A673 (cell line): ENCODE measurements around the gene GNG12. TPM values are rescaled to one million over a fixed set of nuclear protein-coding genes. Genes with fewer than 3 reads are reported as not detected.

Experiments used
- BruUV-seq: library from RNA; stranded (reverse); fragments of 400-500 nt; replicated peaks from 2 replicates; lab custom pipeline; 2021; lab: Mats Ljungman, UMichigan
- CTCF ChIA-PET: fragments of 300-600 bp; sonication (Branson Sonifier 250); formaldehyde crosslinking; loops from one replicate; lab custom pipeline; 2022; ENCODE audit warnings: antibody characterized with exemption; lab: Charles Lee
- POLR2A ChIA-PET: fragments of 300-600 bp; sonication (Branson Sonifier 250); formaldehyde crosslinking; loops from one replicate; lab custom pipeline; 2022; ENCODE audit warnings: antibody characterized with exemption; ENCODE audit not compliant: low non-redundant PET; lab: Charles Lee
- DNase-seq: peaks from one replicate; pipeline ENCODE4 v3.0.0-alpha.2; 2015; ENCODE audit warnings: low spot score
- H3K27ac ChIP-seq: fragments of 200-600 bp; sonication (generic); 2 replicates; pipeline ENCODE4 v1.5.1; 2016; ENCODE audit warnings: mixed run types, low read depth, mild to moderate bottlenecking, mixed read lengths, antibody characterized with exemption, low read length; ENCODE audit not compliant: poor library complexity, severe bottlenecking
- H3K27me3 ChIP-seq: fragments of 200-600 bp; sonication (generic); replicated peaks from 2 replicates; pipeline ENCODE4 v1.6.1; 2017; ENCODE audit warnings: mixed run types, low read depth, mild to moderate bottlenecking, mixed read lengths, antibody characterized with exemption, low read length; ENCODE audit not compliant: insufficient read depth, poor library complexity
- H3K36me3 ChIP-seq: fragments of 200-600 bp; sonication (generic); 2 replicates; pipeline ENCODE4 v1.6.1; 2016; ENCODE audit warnings: mixed run types, mild to moderate bottlenecking, mixed read lengths, antibody characterized with exemption, low read length; ENCODE audit not compliant: insufficient read depth, poor library complexity, severe bottlenecking
- H3K4me1 ChIP-seq: fragments of 200-600 bp; sonication (generic); 2 replicates; pipeline ENCODE4 v1.6.1; 2017; ENCODE audit warnings: mixed run types, mild to moderate bottlenecking, mixed read lengths, antibody characterized with exemption, low read length; ENCODE audit not compliant: insufficient read depth, poor library complexity, severe bottlenecking
- H3K4me3 ChIP-seq: fragments of 200-600 bp; sonication (generic); 2 replicates; pipeline ENCODE4 v1.5.1; 2016; ENCODE audit warnings: low read depth, mixed run types, mild to moderate bottlenecking, mixed read lengths, low read length; ENCODE audit not compliant: poor library complexity, severe bottlenecking
- H3K9me3 ChIP-seq: fragments of 200-600 bp; sonication (generic); 2 replicates; pipeline ENCODE4 v1.6.1; 2016; ENCODE audit warnings: mixed run types, low read depth, mild to moderate bottlenecking, mixed read lengths, antibody characterized with exemption, low read length; ENCODE audit not compliant: poor library complexity, severe bottlenecking
- CTCF ChIP-seq: fragments of 300-800, 200-600 bp; sonication (generic); conservative IDR thresholded peaks from 2 replicates; pipeline ENCODE4 v1.5.1; 2017; ENCODE audit warnings: low read depth, mild to moderate bottlenecking, antibody characterized with exemption, low read length, moderate library complexity, mixed read lengths
- EZH2 ChIP-seq: fragments of 200-600 bp; sonication (generic); IDR thresholded peaks from 2 replicates; pipeline ENCODE4 v1.6.1; 2017; ENCODE audit warnings: borderline replicate concordance, low read depth, mild to moderate bottlenecking, mixed read lengths, antibody characterized with exemption, low read length; ENCODE audit not compliant: poor library complexity, severe bottlenecking
- intact Hi-C: fragments of 100-400 bp; cut with micrococcal nuclease; formaldehyde crosslinking; loops from one replicate; pipeline ENCODE4 v1.10.0; 2022; ENCODE audit not compliant: unreplicated experiment
- total RNA-seq: library from RNA; stranded (reverse); gene quantifications from 2 replicates; pipeline ENCODE4 v1.2.3, GENCODE V29; 2021

Gene GNG12
- total RNA-seq, 1 experiment from 2014 or later, result 54.8 TPM

- Histone ChIP-seq H3K27ac (no peak overlapping the region), H3K27me3 (no peaks in the 10 kb centered on the region), H3K36me3 (no peaks in the 10 kb centered on the region), H3K4me1 (peaks cover 5% of the 10 kb centered on the region), H3K4me3 (no peak overlapping the region), H3K9me3 (no peaks in the 10 kb centered on the region)
- intact Hi-C loops, result no loop called here
- ChIA-PET CTCF (no interaction called here), POLR2A (no interaction called here)
- TF ChIP-seq EZH2 (no peak), CTCF (no peak)
- BruUV-seq, result no TSS peak
- DNase-seq, result no peak
Measured at GRCh38 chr1:67785847-67786753, 47.2 kb downstream of the GNG12 start.

DNA sequence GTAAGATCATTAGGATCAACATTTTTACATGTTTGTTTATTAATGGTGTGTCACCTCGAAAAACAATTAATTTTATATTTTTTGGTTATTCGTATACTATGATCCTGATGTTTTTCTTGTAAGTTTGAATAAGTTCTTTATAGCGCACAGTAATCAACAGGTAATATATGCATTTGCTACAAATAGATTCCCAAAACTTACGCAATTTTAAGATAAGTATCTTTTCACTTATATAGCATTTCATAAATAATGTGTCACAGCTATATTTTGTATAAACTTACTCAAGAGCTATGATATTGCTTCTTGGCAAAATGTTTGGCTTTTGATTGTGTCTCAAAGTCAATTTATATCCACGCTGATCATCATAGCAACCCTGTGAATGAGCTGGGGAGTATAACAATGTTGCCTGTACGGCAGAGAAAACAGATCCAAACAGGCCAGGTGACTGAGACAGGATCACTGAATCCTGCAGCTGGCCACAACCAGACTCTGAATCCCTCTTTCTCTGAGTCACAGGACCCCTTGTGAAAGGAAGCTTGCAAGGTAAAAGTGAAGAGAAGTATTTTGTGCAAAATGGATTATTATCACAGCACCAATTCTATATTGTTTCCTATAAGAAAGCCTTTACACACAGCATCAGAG is 48.6 kb downstream of the GNG12 start:
- H3K27me3 ChIP-seq, result no peaks in the 10 kb centered on the region
- no peaks in the 10 kb centered on the region for H3K9me3 ChIP-seq
- BruUV-seq, result no TSS peak
- H3K4me1 ChIP-seq, result peaks cover 5% of the 10 kb centered on the region
- no peak for TF ChIP-seq CTCF
- no peak for TF ChIP-seq EZH2
- no peak for DNase-seq
- no peak overlapping the region for H3K4me3 ChIP-seq
- H3K27ac ChIP-seq, result no peak overlapping the region
- CTCF ChIA-PET, result no interaction called here
- intact Hi-C loops, result no loop called here
- POLR2A ChIA-PET, result no interaction called here
- H3K36me3 ChIP-seq, result no peaks in the 10 kb centered on the region

- H3K36me3 ChIP-seq, result no peaks in the 10 kb centered on the region
- H3K4me1 ChIP-seq, result no peaks in the 10 kb centered on the region
- H3K27ac ChIP-seq, result no peak overlapping the region
- no peaks in the 10 kb centered on the region for H3K9me3 ChIP-seq
- intact Hi-C loops, result no loop called here
- DNase-seq, result no peak
- BruUV-seq, result no TSS peak
- H3K4me3 ChIP-seq, result no peak overlapping the region
- TF ChIP-seq CTCF, result no peak
- no peak for TF ChIP-seq EZH2
- ChIA-PET POLR2A (no interaction called here), CTCF (no interaction called here)
- H3K27me3 ChIP-seq, result no peaks in the 10 kb centered on the region
Measured at GRCh38 chr1:67780637-67781036, 52.6 kb downstream of the GNG12 start.
